Sigmoid colon (tissue), 4 donors: Measurements from ENCODE around the gene HDLBP.

Source experiments
- POLR2A ChIP-seq, 2 donors: fragments of 450-650 bp; IDR thresholded peaks; one replicate each; pipeline ENCODE4 v1.6.1; 2016; ENCODE audit warnings: antibody characterized with exemption in 2 of 2, mild to moderate bottlenecking in 2 of 2, moderate library complexity in 2 of 2
- POLR2AphosphoS5 ChIP-seq, 4 donors: sonication (generic); formaldehyde crosslinking; IDR thresholded peaks; one replicate each; pipeline ENCODE4 v1.6.1; 2017; ENCODE audit warnings: antibody characterized with exemption in 4 of 4
- TF ChIP-seq, protein P1 (sequence below), 4 experiments: fragments of 450-650 bp in 3 of 4; fragments of 200-600 bp in 1 of 4; IDR thresholded peaks; one replicate each; pipeline ENCODE4 v1.5.1; 2016 to 2019; ENCODE audit warnings: antibody characterized with exemption in 4 of 4, mild to moderate bottlenecking in 3 of 4, moderate library complexity in 2 of 4

DNA sequence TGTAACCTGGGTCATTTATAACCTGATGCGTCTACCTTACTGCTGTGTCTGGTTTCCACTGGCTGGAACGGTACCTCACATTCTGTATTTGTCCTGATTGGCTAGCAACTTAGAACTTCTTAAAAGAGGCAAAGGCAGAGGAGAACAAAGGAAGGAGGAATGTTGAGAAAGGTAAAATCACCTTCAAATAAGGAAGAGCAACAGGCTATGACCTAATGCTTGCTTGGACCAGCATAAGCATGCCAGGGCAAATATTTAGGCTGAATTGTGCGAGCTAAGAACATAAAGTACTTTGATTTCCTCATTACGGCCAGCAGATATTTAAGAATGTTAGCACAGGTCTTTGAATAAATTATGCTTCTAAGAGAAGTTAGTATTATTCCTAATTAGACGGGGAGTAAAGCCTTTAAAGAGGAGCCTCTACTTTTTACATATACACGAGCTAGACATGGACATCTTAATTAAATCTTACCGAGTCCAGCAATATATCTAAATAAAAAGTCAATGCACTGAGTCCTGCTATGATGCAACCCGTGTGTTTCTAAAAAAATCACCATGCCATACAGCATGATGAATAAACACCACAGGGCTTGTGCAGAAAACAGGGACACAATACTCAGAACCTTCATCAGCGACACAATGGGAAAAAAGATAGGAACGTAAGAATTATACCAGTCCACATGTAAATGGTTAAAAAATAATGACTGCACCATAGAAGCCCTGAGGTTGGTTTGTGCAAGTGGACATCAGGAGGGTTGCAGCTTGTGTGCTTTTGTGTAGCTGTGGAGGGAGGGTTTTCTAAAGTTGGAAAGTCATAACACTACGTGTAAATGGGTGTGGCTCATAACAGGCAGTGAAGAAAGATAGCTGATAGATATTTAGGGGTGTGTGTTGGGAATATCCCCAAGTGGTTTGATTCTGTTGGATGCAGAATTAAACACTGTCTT is 14.5 kb upstream of the HDLBP start:
- TF ChIP-seq, protein P1, sequence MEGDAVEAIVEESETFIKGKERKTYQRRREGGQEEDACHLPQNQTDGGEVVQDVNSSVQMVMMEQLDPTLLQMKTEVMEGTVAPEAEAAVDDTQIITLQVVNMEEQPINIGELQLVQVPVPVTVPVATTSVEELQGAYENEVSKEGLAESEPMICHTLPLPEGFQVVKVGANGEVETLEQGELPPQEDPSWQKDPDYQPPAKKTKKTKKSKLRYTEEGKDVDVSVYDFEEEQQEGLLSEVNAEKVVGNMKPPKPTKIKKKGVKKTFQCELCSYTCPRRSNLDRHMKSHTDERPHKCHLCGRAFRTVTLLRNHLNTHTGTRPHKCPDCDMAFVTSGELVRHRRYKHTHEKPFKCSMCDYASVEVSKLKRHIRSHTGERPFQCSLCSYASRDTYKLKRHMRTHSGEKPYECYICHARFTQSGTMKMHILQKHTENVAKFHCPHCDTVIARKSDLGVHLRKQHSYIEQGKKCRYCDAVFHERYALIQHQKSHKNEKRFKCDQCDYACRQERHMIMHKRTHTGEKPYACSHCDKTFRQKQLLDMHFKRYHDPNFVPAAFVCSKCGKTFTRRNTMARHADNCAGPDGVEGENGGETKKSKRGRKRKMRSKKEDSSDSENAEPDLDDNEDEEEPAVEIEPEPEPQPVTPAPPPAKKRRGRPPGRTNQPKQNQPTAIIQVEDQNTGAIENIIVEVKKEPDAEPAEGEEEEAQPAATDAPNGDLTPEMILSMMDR (IDR thresholded peaks at IDR 0.05): no peak
- no peak for TF ChIP-seq POLR2A (IDR thresholded peaks at IDR 0.05)
- no peak for TF ChIP-seq POLR2AphosphoS5 (IDR thresholded peaks at IDR 0.05)
